ENCODE results near the gene ANKRD33B. TPM values are rescaled to one million over a fixed set of nuclear protein-coding genes. Genes with fewer than 3 reads are reported as not detected.

The ANKRD33B gene
- total and polyA plus RNA-seq, 2 experiments from 2014 or later = 2.9 to 15.4 TPM

DNA sequence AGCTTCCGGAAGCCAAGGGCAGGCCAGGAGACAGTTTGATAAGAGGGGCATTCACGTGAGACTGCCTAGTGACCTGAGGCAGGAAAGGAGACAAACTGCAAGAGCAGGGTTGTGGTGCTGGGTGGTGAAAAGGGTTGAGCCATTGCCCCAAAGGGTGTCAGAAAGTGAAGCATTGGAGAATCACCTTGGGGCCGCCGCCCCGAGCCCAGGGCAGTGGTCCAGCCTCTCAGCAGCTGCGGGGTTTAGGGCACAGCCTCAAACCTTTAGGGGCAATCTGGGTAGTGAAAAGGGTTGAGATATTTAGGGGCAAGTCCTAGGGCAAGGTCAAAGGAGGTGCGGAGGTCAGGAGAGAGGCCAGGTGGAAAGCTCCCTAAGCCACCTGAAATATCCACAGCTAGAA, 10.4 kb upstream of the ANKRD33B start (continued):
- TF ChIP-seq, protein P1, sequence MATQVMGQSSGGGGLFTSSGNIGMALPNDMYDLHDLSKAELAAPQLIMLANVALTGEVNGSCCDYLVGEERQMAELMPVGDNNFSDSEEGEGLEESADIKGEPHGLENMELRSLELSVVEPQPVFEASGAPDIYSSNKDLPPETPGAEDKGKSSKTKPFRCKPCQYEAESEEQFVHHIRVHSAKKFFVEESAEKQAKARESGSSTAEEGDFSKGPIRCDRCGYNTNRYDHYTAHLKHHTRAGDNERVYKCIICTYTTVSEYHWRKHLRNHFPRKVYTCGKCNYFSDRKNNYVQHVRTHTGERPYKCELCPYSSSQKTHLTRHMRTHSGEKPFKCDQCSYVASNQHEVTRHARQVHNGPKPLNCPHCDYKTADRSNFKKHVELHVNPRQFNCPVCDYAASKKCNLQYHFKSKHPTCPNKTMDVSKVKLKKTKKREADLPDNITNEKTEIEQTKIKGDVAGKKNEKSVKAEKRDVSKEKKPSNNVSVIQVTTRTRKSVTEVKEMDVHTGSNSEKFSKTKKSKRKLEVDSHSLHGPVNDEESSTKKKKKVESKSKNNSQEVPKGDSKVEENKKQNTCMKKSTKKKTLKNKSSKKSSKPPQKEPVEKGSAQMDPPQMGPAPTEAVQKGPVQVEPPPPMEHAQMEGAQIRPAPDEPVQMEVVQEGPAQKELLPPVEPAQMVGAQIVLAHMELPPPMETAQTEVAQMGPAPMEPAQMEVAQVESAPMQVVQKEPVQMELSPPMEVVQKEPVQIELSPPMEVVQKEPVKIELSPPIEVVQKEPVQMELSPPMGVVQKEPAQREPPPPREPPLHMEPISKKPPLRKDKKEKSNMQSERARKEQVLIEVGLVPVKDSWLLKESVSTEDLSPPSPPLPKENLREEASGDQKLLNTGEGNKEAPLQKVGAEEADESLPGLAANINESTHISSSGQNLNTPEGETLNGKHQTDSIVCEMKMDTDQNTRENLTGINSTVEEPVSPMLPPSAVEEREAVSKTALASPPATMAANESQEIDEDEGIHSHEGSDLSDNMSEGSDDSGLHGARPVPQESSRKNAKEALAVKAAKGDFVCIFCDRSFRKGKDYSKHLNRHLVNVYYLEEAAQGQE (IDR thresholded peaks at IDR 0.05; ENCODE audit: unreplicated experiment) = no peak
- TF ChIP-seq ZNF331 (CRISPR knock-in tag; IDR thresholded peaks at IDR 0.05; ENCODE audit: low read depth) = no peak

- no peak overlapping the region for H3K4me2 ChIP-seq
- Mint-ChIP-seq H3K27me3 (ENCODE audit: insufficient read depth, low read depth, poor library complexity) (peaks cover 14% of the 10 kb centered on the region), H3K4me3 (no peak overlapping the region), H3K36me3 (ENCODE audit: low read depth) (no peaks in the 10 kb centered on the region), H3K4me1 (peaks cover 23% of the 10 kb centered on the region), H3K9me3 (no peaks in the 10 kb centered on the region), H3K27ac (no peak overlapping the region)
- no peaks in the 10 kb centered on the region for H4K20me1 ChIP-seq (replicated peaks; ENCODE audit: insufficient read depth)
- peaks cover 11% of the 10 kb centered on the region for H3K27me3 ChIP-seq (ENCODE audit: insufficient read depth)
- no peak for DNase-seq (ENCODE audit: low spot score)
- H3K27ac ChIP-seq (ENCODE audit: low read depth) = no peak overlapping the region
- no peaks in the 10 kb centered on the region; the same call in 1 of the 2 replicates for H3K9me2 ChIP-seq (ENCODE audit: insufficient read depth)
- no peak overlapping the region for H3K4me3 ChIP-seq
- H3K4me1 ChIP-seq (ENCODE audit: insufficient read depth) = peaks cover 8% of the 10 kb centered on the region
- H3K36me3 ChIP-seq (ENCODE audit: insufficient read depth) = no peaks in the 10 kb centered on the region
- ATAC-seq = no peak
- no peaks in the 10 kb centered on the region for H3K79me2 ChIP-seq (replicated peaks; ENCODE audit: insufficient read depth)
- H2AFZ ChIP-seq = no peak overlapping the region
- no peaks in the 10 kb centered on the region for H3F3A ChIP-seq (replicated peaks; ENCODE audit: low read depth)
- TF ChIP-seq, protein P1 (IDR thresholded peaks at IDR 0.05; ENCODE audit: unreplicated experiment) = no peak
- TF ChIP-seq CREB1 (CRISPR knock-in tag; IDR thresholded peaks at IDR 0.05; ENCODE audit: low read depth) (no peak), ZNF462 (CRISPR knock-in tag; IDR thresholded peaks at IDR 0.05) (no peak), ZNF331 (CRISPR knock-in tag; IDR thresholded peaks at IDR 0.05; ENCODE audit: low read depth) (no peak), JUNB (IDR thresholded peaks at IDR 0.05; ENCODE audit: unreplicated experiment) (no peak), CTCF (conservative IDR thresholded peaks at IDR 0.05; ENCODE audit: low read depth in 2 of 2) (no peak), ZNF114 (CRISPR knock-in tag; IDR thresholded peaks at IDR 0.05) (no peak), EZH2phosphoT487 (IDR thresholded peaks at IDR 0.05; ENCODE audit: unreplicated experiment) (no peak), POLR2AphosphoS5 (IDR thresholded peaks at IDR 0.05; ENCODE audit: low read depth) (no peak), NANOG (IDR thresholded peaks at IDR 0.05; ENCODE audit: borderline replicate concordance) (no peak)
Measured at GRCh38 chr5:10555277-10555684, 8.6 kb upstream of the ANKRD33B start.

Measured in GM23338 (cell line).